HepG2 (cell line): ENCODE measurements around the gene FUCA1. TPM values are rescaled to one million over a fixed set of nuclear protein-coding genes. Genes with fewer than 3 reads are reported as not detected.

Source experiments
- AHDC1 ChIP-seq: sonication (generic); formaldehyde crosslinking; IDR thresholded peaks from 2 replicates; pipeline ENCODE4 v1.5.1; 2020; ENCODE audit warnings: mild to moderate bottlenecking, missing genetic modification reagents, borderline replicate concordance
- CREM ChIP-seq, 2 experiments: sonication (generic) in 1 of 2; formaldehyde crosslinking in 1 of 2; IDR thresholded peaks; 2 replicates each; pipeline versions ENCODE4 v1.4.0 to v1.6.1; 2016 to 2020; ENCODE audit warnings: antibody characterized with exemption in 1 of 2, mild to moderate bottlenecking in 1 of 2, missing genetic modification reagents in 1 of 2
- ELF1 ChIP-seq: sonication (generic); formaldehyde crosslinking; IDR thresholded peaks from 2 replicates; pipeline ENCODE4 v1.4.0; 2020; ENCODE audit warnings: missing genetic modification reagents
- GABPB1 ChIP-seq: IDR thresholded peaks from 2 replicates; pipeline ENCODE4 v1.6.1; 2016; ENCODE audit warnings: mild to moderate bottlenecking, missing genetic modification reagents, moderate library complexity, missing compliant biosample characterization
- GATAD2A ChIP-seq: IDR thresholded peaks from 2 replicates; pipeline ENCODE4 v1.6.1; 2016
- KAT7 ChIP-seq: IDR thresholded peaks from 2 replicates; pipeline ENCODE4 v1.6.1; 2018; ENCODE audit warnings: borderline replicate concordance, missing compliant biosample characterization
- KLF13 ChIP-seq: sonication (generic); formaldehyde crosslinking; IDR thresholded peaks from 2 replicates; pipeline ENCODE4 v1.4.0; 2020; ENCODE audit warnings: mild to moderate bottlenecking, missing genetic modification reagents
- KLF16 ChIP-seq, 2 experiments: sonication (generic) in 1 of 2; formaldehyde crosslinking in 1 of 2; IDR thresholded peaks; 2 replicates each; pipeline versions ENCODE4 v1.6.1 to v1.8.0; 2016 to 2023; ENCODE audit warnings: missing genetic modification reagents in 2 of 2, missing compliant biosample characterization in 1 of 2
- PITX1 ChIP-seq: sonication (generic); formaldehyde crosslinking; IDR thresholded peaks from 2 replicates; pipeline ENCODE4 v1.5.1; 2020; ENCODE audit warnings: mild to moderate bottlenecking, missing genetic modification reagents
- POGZ ChIP-seq: sonication (generic); formaldehyde crosslinking; IDR thresholded peaks from 2 replicates; pipeline ENCODE4 v1.4.0; 2020; ENCODE audit warnings: mild to moderate bottlenecking, missing genetic modification reagents
- RBM39 ChIP-seq: fragments of 200-400 bp; formaldehyde crosslinking; IDR thresholded peaks from one replicate; pipeline ENCODE4 v1.6.1; 2018; ENCODE audit warnings: antibody characterized with exemption, mild to moderate bottlenecking, low read depth, low read length; ENCODE audit not compliant: poor library complexity, severe bottlenecking
- TMF1 ChIP-seq: sonication (generic); formaldehyde crosslinking; IDR thresholded peaks from 2 replicates; pipeline ENCODE4 v1.8.1; 2022; ENCODE audit warnings: low read depth, missing genetic modification reagents
- ZBTB3 ChIP-seq: sonication (generic); formaldehyde crosslinking; IDR thresholded peaks from 2 replicates; pipeline ENCODE4 v1.4.0; 2020; ENCODE audit warnings: low read depth, mild to moderate bottlenecking, moderate library complexity, missing genetic modification reagents, borderline replicate concordance
- ZBTB44 ChIP-seq: sonication (generic); formaldehyde crosslinking; IDR thresholded peaks from 2 replicates; pipeline ENCODE4 v1.4.0; 2020; ENCODE audit warnings: missing genetic modification reagents
- ZC3H13 ChIP-seq: sonication (generic); formaldehyde crosslinking; IDR thresholded peaks from 2 replicates; pipeline ENCODE4 v1.8.1; 2023; ENCODE audit warnings: mild to moderate bottlenecking, missing genetic modification reagents, moderate library complexity
- ZNF552 ChIP-seq: sonication (generic); formaldehyde crosslinking; IDR thresholded peaks from 2 replicates; pipeline ENCODE4 v1.9.0; 2022; ENCODE audit warnings: missing genetic modification reagents, mild to moderate bottlenecking, borderline replicate concordance
- ZZZ3 ChIP-seq: sonication (generic); formaldehyde crosslinking; IDR thresholded peaks from 2 replicates; pipeline ENCODE4 v1.4.0; 2020; ENCODE audit warnings: missing genetic modification reagents, mild to moderate bottlenecking, borderline replicate concordance
- polyA plus RNA-seq, 8 experiments: library from polyadenylated mRNA; depleted of rRNA in 3 of 8; stranded (reverse) in 7 of 8; unstranded in 1 of 8; fragments of >200 nt; fragmentation: Illumina TruSeq in 4 of 8; extraction: Trizol in 4 of 8; gene quantifications; 2 replicates each; pipeline versions ENCODE4 v1.2.1 to v1.2.3, GENCODE V29; 2011 to 2016; ENCODE audit warnings: low read depth in 4 of 8, missing spikeins in 1 of 8, mixed read lengths in 1 of 8; ENCODE audit not compliant: insufficient read depth in 1 of 8
- total RNA-seq, 5 experiments: library from RNA; depleted of rRNA; stranded (reverse); fragments of >200 nt; fragmentation: Illumina TruSeq; extraction: Trizol; gene quantifications; 2 replicates each; pipeline ENCODE4 v1.2.3, GENCODE V29; 2016; ENCODE audit warnings: low read depth in 1 of 5
- TF ChIP-seq, protein P1 (sequence below): IDR thresholded peaks from 2 replicates; pipeline ENCODE4 v1.6.1; 2016
- TF ChIP-seq, protein P2 (sequence below): IDR thresholded peaks from 2 replicates; pipeline ENCODE4 v1.6.1; 2018; ENCODE audit warnings: missing genetic modification reagents
- TF ChIP-seq, protein P3 (sequence below): sonication (generic); formaldehyde crosslinking; IDR thresholded peaks from 2 replicates; pipeline ENCODE4 v1.5.0; 2020; ENCODE audit warnings: missing genetic modification reagents, mild to moderate bottlenecking, borderline replicate concordance

FUCA1 gene
- total and polyA plus RNA-seq, 2 of the 13 experiments (the other 11 are each of a cell fraction or from before 2014, with no cell fraction given): 32.7 to 33.6 TPM

DNA sequence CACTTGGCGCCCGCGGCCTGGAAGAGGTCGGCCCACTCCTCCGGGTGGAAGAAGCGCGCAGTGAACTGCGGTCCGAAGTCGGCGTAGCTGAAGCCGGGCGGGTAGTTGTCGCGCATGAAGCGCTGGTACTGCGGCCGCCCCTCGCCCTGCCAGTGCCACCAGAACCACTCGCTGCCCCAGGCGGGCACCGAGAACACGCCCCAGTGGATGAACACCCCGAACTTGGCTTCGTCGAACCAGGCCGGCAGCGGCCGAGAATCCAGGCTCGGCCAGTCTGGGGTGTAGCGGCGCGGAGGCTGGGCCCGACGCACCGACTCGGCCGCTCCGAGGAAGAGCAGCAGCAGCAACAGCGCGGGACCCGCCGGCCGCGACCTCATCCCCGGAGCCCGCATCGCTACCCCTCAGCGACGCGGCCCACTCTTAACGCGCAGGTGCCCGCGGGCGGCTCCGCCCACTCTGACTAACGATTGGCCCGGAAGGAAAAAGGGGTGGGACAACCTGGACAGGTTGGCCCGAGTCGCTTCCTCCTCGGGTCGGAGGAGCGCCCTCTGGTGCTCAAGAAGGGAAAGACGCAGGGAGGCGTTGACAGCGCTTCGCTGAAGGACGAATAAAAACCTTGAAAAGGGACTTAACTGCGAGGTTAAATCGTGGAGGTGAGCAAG is at the start of gene FUCA1 (continued):
- 0 out of 2 replicates have a peak, but pooled peaks have one; percentile 64 for TF ChIP-seq TMF1 (CRISPR knock-in tag)
- no peak for TF ChIP-seq ZNF552 (CRISPR knock-in tag)
- peak; percentile 27; the same call in 1 of the 2 replicates for TF ChIP-seq KAT7
- TF ChIP-seq ZZZ3: no peak
- no peak for TF ChIP-seq KLF13 (CRISPR knock-in tag)
- TF ChIP-seq POGZ (CRISPR knock-in tag): peak; percentile 84
- TF ChIP-seq, protein P1, sequence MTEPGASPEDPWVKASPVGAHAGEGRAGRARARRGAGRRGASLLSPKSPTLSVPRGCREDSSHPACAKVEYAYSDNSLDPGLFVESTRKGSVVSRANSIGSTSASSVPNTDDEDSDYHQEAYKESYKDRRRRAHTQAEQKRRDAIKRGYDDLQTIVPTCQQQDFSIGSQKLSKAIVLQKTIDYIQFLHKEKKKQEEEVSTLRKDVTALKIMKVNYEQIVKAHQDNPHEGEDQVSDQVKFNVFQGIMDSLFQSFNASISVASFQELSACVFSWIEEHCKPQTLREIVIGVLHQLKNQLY (CRISPR knock-in tag): no peak
- TF ChIP-seq ZBTB44 (CRISPR knock-in tag): no peak
- no peak; the same call in 1 of the 2 replicates for TF ChIP-seq GATAD2A (CRISPR knock-in tag)
- no peak for TF ChIP-seq PITX1 (CRISPR knock-in tag)
- TF ChIP-seq, protein P2, sequence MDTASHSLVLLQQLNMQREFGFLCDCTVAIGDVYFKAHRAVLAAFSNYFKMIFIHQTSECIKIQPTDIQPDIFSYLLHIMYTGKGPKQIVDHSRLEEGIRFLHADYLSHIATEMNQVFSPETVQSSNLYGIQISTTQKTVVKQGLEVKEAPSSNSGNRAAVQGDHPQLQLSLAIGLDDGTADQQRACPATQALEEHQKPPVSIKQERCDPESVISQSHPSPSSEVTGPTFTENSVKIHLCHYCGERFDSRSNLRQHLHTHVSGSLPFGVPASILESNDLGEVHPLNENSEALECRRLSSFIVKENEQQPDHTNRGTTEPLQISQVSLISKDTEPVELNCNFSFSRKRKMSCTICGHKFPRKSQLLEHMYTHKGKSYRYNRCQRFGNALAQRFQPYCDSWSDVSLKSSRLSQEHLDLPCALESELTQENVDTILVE (CRISPR knock-in tag): no peak
- TF ChIP-seq KLF16 (CRISPR knock-in tag; IDR thresholded peaks at IDR 0.05): peak in 1 of 2 experiments; percentile 65; a peak in 1 of 4 replicates
- peak; percentile 77; the same call in 1 of the 2 replicates for TF ChIP-seq ZC3H13 (CRISPR knock-in tag)
- TF ChIP-seq, protein P3, sequence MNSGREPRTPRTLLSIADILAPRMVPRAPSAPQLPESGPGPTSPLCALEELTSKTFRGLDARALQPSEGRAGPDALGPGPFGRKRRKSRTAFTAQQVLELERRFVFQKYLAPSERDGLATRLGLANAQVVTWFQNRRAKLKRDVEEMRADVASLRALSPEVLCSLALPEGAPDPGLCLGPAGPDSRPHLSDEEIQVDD (CRISPR knock-in tag): no peak
- TF ChIP-seq CREM (IDR thresholded peaks at IDR 0.05): peak; percentile 24; the same call in 1 of the 2 replicates
- TF ChIP-seq CREM (CRISPR knock-in tag; IDR thresholded peaks at IDR 0.05): no peak
- peak; percentile 87 for TF ChIP-seq ELF1 (CRISPR knock-in tag)
- peak; percentile 88 for TF ChIP-seq GABPB1
- TF ChIP-seq AHDC1 (CRISPR knock-in tag): no peak
- TF ChIP-seq RBM39: peak; percentile 64
- 0 out of 2 replicates have a peak, but pooled peaks have one; percentile 21 for TF ChIP-seq ZBTB3 (CRISPR knock-in tag)
